ENCODE data around the gene ARSG. TPM values are rescaled to one million over a fixed set of nuclear protein-coding genes. Genes with fewer than 3 reads are reported as not detected.

ARSG gene
- total and polyA plus RNA-seq, 9 of the 15 experiments (the other 6 are each of a cell fraction or from before 2014, with no cell fraction given) = 1.0 to 5.6 (median 1.8) TPM

DNA sequence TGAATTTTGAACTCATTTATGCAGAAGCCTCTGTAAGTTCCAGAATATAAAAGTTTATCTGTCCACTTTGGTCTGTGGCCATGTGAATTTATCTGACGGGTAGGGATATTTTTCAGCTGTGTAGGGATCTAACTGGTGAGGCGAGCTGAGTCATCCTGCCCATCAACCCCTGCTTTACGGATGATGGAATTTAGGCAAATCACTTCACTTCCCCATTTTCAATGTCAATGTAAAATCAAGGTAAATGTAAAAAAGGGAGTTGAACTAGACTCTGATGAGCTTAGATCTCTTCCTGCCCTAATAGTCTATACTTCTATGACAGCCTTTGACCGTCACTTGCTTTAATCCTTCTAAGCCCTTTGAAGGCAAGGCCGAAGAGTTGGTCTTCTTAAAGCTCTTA lies 2.9 kb upstream of the ARSG start (continued):
- TF ChIP-seq SMARCE1 (IDR thresholded peaks at IDR 0.05) = 0 out of 2 replicates have a peak, but pooled peaks have one; percentile 24
- TF ChIP-seq ZBTB26 (CRISPR knock-in tag; IDR thresholded peaks at IDR 0.05) = no peak
- no peak for TF ChIP-seq RB1 (IDR thresholded peaks at IDR 0.05; ENCODE audit: low read depth)
- TF ChIP-seq HINFP (tag; conservative IDR thresholded peaks at IDR 0.05; ENCODE audit: low read depth) = no peak
- TF ChIP-seq CHCHD3 (CRISPR knock-in tag; IDR thresholded peaks at IDR 0.05) = no peak
- TF ChIP-seq FOSL1 (tag; conservative IDR thresholded peaks at IDR 0.05) = peak; percentile 74
- peak; percentile 72 for TF ChIP-seq ATF3 (IDR thresholded peaks at IDR 0.05)
- TF ChIP-seq ATF3 (CRISPR knock-in tag; conservative IDR thresholded peaks at IDR 0.05) = no peak
- TF ChIP-seq ZNF584 (CRISPR knock-in tag; IDR thresholded peaks at IDR 0.05; ENCODE audit: low read depth) = no peak
- no peak for TF ChIP-seq MAZ (CRISPR knock-in tag; conservative IDR thresholded peaks at IDR 0.05 in 1 of 2, IDR thresholded peaks at IDR 0.05 in 1 of 2)
- TF ChIP-seq DACH1 (IDR thresholded peaks at IDR 0.05; ENCODE audit: partially characterized antibody) = no peak
- TF ChIP-seq SRSF9 (IDR thresholded peaks at IDR 0.05; ENCODE audit: borderline replicate concordance, low read depth, low read length) = no peak
- no peak for TF ChIP-seq SMARCB1 (IDR thresholded peaks at IDR 0.05; ENCODE audit: insufficient read length, low read depth)
- no peak for TF ChIP-seq EWSR1 (IDR thresholded peaks at IDR 0.05; ENCODE audit: borderline replicate concordance, low read depth, partially characterized antibody)
- TF ChIP-seq ZNF253 (CRISPR knock-in tag; conservative IDR thresholded peaks at IDR 0.05) = no peak
- no peak for TF ChIP-seq SNIP1 (IDR thresholded peaks at IDR 0.05; ENCODE audit: low read depth)
- no peak for TF ChIP-seq PREB (CRISPR knock-in tag; IDR thresholded peaks at IDR 0.05)
- no peak for TF ChIP-seq HDGF (IDR thresholded peaks at IDR 0.05)
- TF ChIP-seq NCOA1 (IDR thresholded peaks at IDR 0.05; ENCODE audit: low read depth) = no peak
- TF ChIP-seq, protein P1, sequence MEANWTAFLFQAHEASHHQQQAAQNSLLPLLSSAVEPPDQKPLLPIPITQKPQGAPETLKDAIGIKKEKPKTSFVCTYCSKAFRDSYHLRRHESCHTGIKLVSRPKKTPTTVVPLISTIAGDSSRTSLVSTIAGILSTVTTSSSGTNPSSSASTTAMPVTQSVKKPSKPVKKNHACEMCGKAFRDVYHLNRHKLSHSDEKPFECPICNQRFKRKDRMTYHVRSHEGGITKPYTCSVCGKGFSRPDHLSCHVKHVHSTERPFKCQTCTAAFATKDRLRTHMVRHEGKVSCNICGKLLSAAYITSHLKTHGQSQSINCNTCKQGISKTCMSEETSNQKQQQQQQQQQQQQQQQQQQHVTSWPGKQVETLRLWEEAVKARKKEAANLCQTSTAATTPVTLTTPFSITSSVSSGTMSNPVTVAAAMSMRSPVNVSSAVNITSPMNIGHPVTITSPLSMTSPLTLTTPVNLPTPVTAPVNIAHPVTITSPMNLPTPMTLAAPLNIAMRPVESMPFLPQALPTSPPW (CRISPR knock-in tag; IDR thresholded peaks at IDR 0.05) = peak; percentile 26; the same call in 1 of the 2 replicates
- no peak for TF ChIP-seq SRSF3 (IDR thresholded peaks at IDR 0.05; ENCODE audit: insufficient read depth, low read length)
- no peak for TF ChIP-seq ZKSCAN8 (CRISPR knock-in tag; IDR thresholded peaks at IDR 0.05)
- no peak for TF ChIP-seq ZNF41 (CRISPR knock-in tag; conservative IDR thresholded peaks at IDR 0.05)
- no peak for TF ChIP-seq ZNF77 (CRISPR knock-in tag; IDR thresholded peaks at IDR 0.05)
- TF ChIP-seq XRCC4 (IDR thresholded peaks at IDR 0.05; ENCODE audit: extremely low read depth, insufficient read depth, insufficient read length) = no peak
